ENCODE data around the gene BCL2L14.

The BCL2L14 gene

GRCh38 chr12:12070674-12071656, at the start of gene BCL2L14:
Gene BCL2L14, plus strand, starts transcription at chr12:12070939. Its CDS starts 8,367 bp downstream, at chr12:12079306.
- no peak for DNase-seq (ENCODE audit: low spot score)

- DNase-seq (ENCODE audit: low spot score), result peak; percentile 37
Observed at GRCh38 chr12:12022306-12022936, 48.3 kb upstream of the BCL2L14 start.

- no peak for DNase-seq (ENCODE audit: low spot score)
Observed at GRCh38 chr12:12023456-12023855, 47.3 kb upstream of the BCL2L14 start.

- no peak for DNase-seq (ENCODE audit: low spot score)
Observed at GRCh38 chr12:12024911-12025682, 45.6 kb upstream of the BCL2L14 start.

GRCh38 chr12:12025799-12026386, 44.8 kb upstream of the BCL2L14 start:
- no peak for DNase-seq (ENCODE audit: low spot score)

GRCh38 chr12:12028668-12029402, 41.9 kb upstream of the BCL2L14 start:
- no peak for DNase-seq (ENCODE audit: low spot score)

GRCh38 chr12:12029653-12030052, 41.1 kb upstream of the BCL2L14 start:
- no peak for DNase-seq (ENCODE audit: low spot score)

GRCh38 chr12:12032260-12032791, 38.4 kb upstream of the BCL2L14 start:
- DNase-seq (ENCODE audit: low spot score), result no peak

GRCh38 chr12:12032851-12033797, 37.6 kb upstream of the BCL2L14 start:
- DNase-seq (ENCODE audit: low spot score), result peak; percentile 90

GRCh38 chr12:12033824-12034223, 36.9 kb upstream of the BCL2L14 start:
- no peak for DNase-seq (ENCODE audit: low spot score)

- no peak for DNase-seq (ENCODE audit: low spot score)
Observed at GRCh38 chr12:12034344-12034743, 36.4 kb upstream of the BCL2L14 start.

GRCh38 chr12:12035229-12035628, 35.5 kb upstream of the BCL2L14 start:
- no peak for DNase-seq (ENCODE audit: low spot score)

GRCh38 chr12:12036901-12037300, 33.8 kb upstream of the BCL2L14 start:
- DNase-seq (ENCODE audit: low spot score), result no peak

GRCh38 chr12:12039897-12040296, 30.8 kb upstream of the BCL2L14 start:
- no peak for DNase-seq (ENCODE audit: low spot score)

GRCh38 chr12:12046401-12046800, 24.3 kb upstream of the BCL2L14 start:
- DNase-seq (ENCODE audit: low spot score), result no peak

- DNase-seq (ENCODE audit: low spot score), result no peak
Observed at GRCh38 chr12:12047682-12048081, 23.1 kb upstream of the BCL2L14 start.

- DNase-seq (ENCODE audit: low spot score), result no peak
Observed at GRCh38 chr12:12048266-12048665, 22.5 kb upstream of the BCL2L14 start.

GRCh38 chr12:12048714-12049113, 22.0 kb upstream of the BCL2L14 start:
- DNase-seq (ENCODE audit: low spot score), result no peak

GRCh38 chr12:12051668-12052067, 19.1 kb upstream of the BCL2L14 start:
- no peak for DNase-seq (ENCODE audit: low spot score)

- DNase-seq (ENCODE audit: low spot score), result no peak
Observed at GRCh38 chr12:12054993-12055392, 15.7 kb upstream of the BCL2L14 start.
